HepG2 (cell line): ENCODE results near the gene SOAT2. TPM values are rescaled to one million over a fixed set of nuclear protein-coding genes. Genes with fewer than 3 reads are reported as not detected.
A peak's percentile ranks its signal among the peaks of the same experiment; 100 is the strongest.

Experiments used
- ATAC-seq: fragments of 200-7000 bp; cut with Tn5 transposase; 3 replicates; pipeline ENCODE4 v1.9.1; 2020; ENCODE audit warnings: mild to moderate bottlenecking, moderate library complexity
- Bru-seq: library from RNA; stranded (reverse); fragments of 400-500 nt; gene quantifications from one replicate; lab custom pipeline; 2021; lab: Mats Ljungman, UMichigan
- BruChase-seq, 2 experiments: library from RNA; stranded (reverse); fragments of 400-500 nt; gene quantifications; one replicate each; lab custom pipeline; 2021; lab: Mats Ljungman, UMichigan
- BruUV-seq: library from RNA; stranded (reverse); fragments of 400-500 nt; replicated peaks from 2 replicates; lab custom pipeline; 2021; lab: Mats Ljungman, UMichigan
- CTCF ChIA-PET: fragments of 300-600 bp; formaldehyde crosslinking; extraction: SDS; loops from one replicate; lab custom pipeline; 2021; ENCODE audit warnings: low total read pairs, inconsistent platforms, low intra/inter-chr PET ratio; lab: Yijun Ruan, JAX
- POLR2A ChIA-PET: fragments of 350-600 bp; sonication (Branson Sonifier 250); formaldehyde crosslinking; loops from one replicate; lab custom pipeline; 2020; ENCODE audit warnings: antibody characterized with exemption, inconsistent platforms; lab: Yijun Ruan, JAX
- DNase-seq: peaks from one replicate; pipeline ENCODE4 v3.0.0-alpha.2; 2015; ENCODE audit warnings: low spot score
- FAIRE-seq: peaks from 3 replicates; lab custom pipeline; 2011; peaks lifted over from hg19 to GRCh38; lab: Jason Lieb, UNC
- H2AFZ ChIP-seq: one replicate; pipeline ENCODE4 v1.6.1; 2011; ENCODE audit warnings: low read length, inconsistent platforms
- H3K27ac ChIP-seq: fragments of 300-600 bp; 3 replicates; pipeline ENCODE4 v1.8.0; 2011; ENCODE audit warnings: mixed run types, mild to moderate bottlenecking, mixed read lengths, low read length, inconsistent platforms; ENCODE audit not compliant: insufficient read depth; ENCODE audit errors: extremely low read length
- H3K27me3 ChIP-seq, 2 experiments: fragments of 200-600 bp in 1 of 2; 2 replicates in 1 of 2; 3 replicates in 1 of 2; pipeline versions ENCODE4 v1.6.0 to v1.8.0; 2011; ENCODE audit warnings: low read length in 2 of 2, mild to moderate bottlenecking in 2 of 2, moderate library complexity in 2 of 2, inconsistent platforms in 1 of 2; ENCODE audit not compliant: insufficient read depth in 2 of 2, control insufficient read depth in 1 of 2
- H3K36me3 ChIP-seq, 2 experiments: fragments of 200-600 bp in 1 of 2; replicated peaks in 1 of 2; 2 replicates in 1 of 2; 3 replicates in 1 of 2; pipeline versions ENCODE4 v1.5.1 to v1.8.0; 2011; ENCODE audit warnings: low read length in 2 of 2, inconsistent platforms in 1 of 2; ENCODE audit not compliant: insufficient read depth in 2 of 2, control insufficient read depth in 1 of 2
- H3K4me1 ChIP-seq: 2 replicates; pipeline ENCODE4 v1.5.1; 2012; ENCODE audit warnings: low read length, inconsistent platforms; ENCODE audit not compliant: insufficient read depth
- H3K4me2 ChIP-seq: 2 replicates; pipeline ENCODE4 v1.6.0; 2011; ENCODE audit warnings: low read depth, low read length, inconsistent platforms
- H3K4me3 ChIP-seq, 3 experiments: fragments of 200-600 bp in 1 of 3; sonication (generic), shearing (Covaris generic) in 1 of 3; replicated peaks in 1 of 3; 2 replicates each; pipeline ENCODE4 v1.5.1; 2011 to 2016; ENCODE audit warnings: low read length in 3 of 3, inconsistent platforms in 2 of 3, low read depth in 2 of 3, mild to moderate bottlenecking in 2 of 3, control low read depth in 1 of 3, mixed read lengths in 1 of 3; ENCODE audit not compliant: insufficient read depth in 1 of 3
- H3K79me2 ChIP-seq: one replicate; pipeline ENCODE4 v1.6.1; 2011; ENCODE audit warnings: low read length, inconsistent platforms; ENCODE audit not compliant: insufficient read depth
- H3K9ac ChIP-seq: 2 replicates; pipeline ENCODE4 v1.6.0; 2011; ENCODE audit warnings: mild to moderate bottlenecking, low read depth, low read length, inconsistent platforms; ENCODE audit not compliant: insufficient read depth
- H3K9me3 ChIP-seq: 2 replicates; pipeline ENCODE4 v1.5.1; 2012; ENCODE audit warnings: mild to moderate bottlenecking, low read length
- H4K20me1 ChIP-seq: 2 replicates; pipeline ENCODE4 v1.6.0; 2011; ENCODE audit warnings: inconsistent platforms, mild to moderate bottlenecking, low read length, moderate library complexity; ENCODE audit not compliant: insufficient read depth
- BRD4 ChIP-seq: sonication (generic); formaldehyde crosslinking; IDR thresholded peaks from 2 replicates; pipeline ENCODE4 v1.4.0; 2020; ENCODE audit warnings: missing genetic modification reagents
- FOXA1 ChIP-seq, 2 experiments: fragments of 450-650 bp in 1 of 2; sonication (generic) in 1 of 2; formaldehyde crosslinking in 1 of 2; IDR thresholded peaks; 2 replicates each; pipeline versions ENCODE4 v1.4.0 to v1.6.1; 2016 to 2020; ENCODE audit warnings: missing genetic modification reagents in 1 of 2
- HIVEP1 ChIP-seq: sonication (generic); formaldehyde crosslinking; IDR thresholded peaks from 2 replicates; pipeline ENCODE4 v1.4.0; 2020; ENCODE audit warnings: mild to moderate bottlenecking, missing genetic modification reagents
- MAFF ChIP-seq: IDR thresholded peaks from 2 replicates; pipeline ENCODE4 v1.6.1; 2011; ENCODE audit warnings: low read depth, low read length, improper control_type of control experiment
- SKIL ChIP-seq: sonication (generic); formaldehyde crosslinking; IDR thresholded peaks from 2 replicates; pipeline ENCODE4 v1.8.0; 2022; ENCODE audit warnings: missing genetic modification reagents, mild to moderate bottlenecking, moderate library complexity, borderline replicate concordance
- SP4 ChIP-seq: sonication (generic); formaldehyde crosslinking; IDR thresholded peaks from 2 replicates; pipeline ENCODE4 v1.8.1; 2023; ENCODE audit warnings: mild to moderate bottlenecking, missing genetic modification reagents
- ZBTB2 ChIP-seq: sonication (generic); formaldehyde crosslinking; IDR thresholded peaks from 2 replicates; pipeline ENCODE4 v1.8.0; 2022; ENCODE audit warnings: low read depth, missing genetic modification reagents
- WGBS: methylation state at CpG from one replicate; pipeline ENCODE4 v1.1.6; 2017; ENCODE audit warnings: low lambda C conversion rate; 5-methylcytosine and 5-hydroxymethylcytosine counted together
- in situ Hi-C: cut with HindIII; loops from 2 replicates; pipeline ENCODE4 v1.10.0; 2017; ENCODE audit warnings: low pct_unique_long_range_greater_than_20kb; ENCODE audit not compliant: extremely low pct_ligation_motif_present
- intact Hi-C: fragments of 100-400 bp; cut with micrococcal nuclease; formaldehyde crosslinking; loops from one replicate; pipeline ENCODE4 v1.10.0; 2022; ENCODE audit not compliant: unreplicated experiment
- long read RNA-seq, 2 experiments: library from RNA in 1 of 2; library from polyadenylated mRNA in 1 of 2; stranded (forward) in 1 of 2; unstranded in 1 of 2; transcript quantifications; one replicate each; pipeline ENCODE4 v2.0.0, GENCODE V29; 2019 to 2022
- polyA minus RNA-seq, 3 experiments: library from RNA; depleted of rRNA, polyadenylated mRNA; stranded (reverse); fragments of >200 nt; gene quantifications; 2 replicates each; pipeline ENCODE4 v1.2.3, GENCODE V29; 2011; ENCODE audit warnings: low replicate concordance in 1 of 3
- polyA plus RNA-seq, 8 experiments: library from polyadenylated mRNA; depleted of rRNA in 3 of 8; stranded (reverse) in 7 of 8; unstranded in 1 of 8; fragments of >200 nt; fragmentation: Illumina TruSeq in 4 of 8; extraction: Trizol in 4 of 8; gene quantifications; 2 replicates each; pipeline versions ENCODE4 v1.2.1 to v1.2.3, GENCODE V29; 2011 to 2016; ENCODE audit warnings: low read depth in 4 of 8, missing spikeins in 1 of 8, mixed read lengths in 1 of 8; ENCODE audit not compliant: insufficient read depth in 1 of 8
- total RNA-seq, 5 experiments: library from RNA; depleted of rRNA; stranded (reverse); fragments of >200 nt; fragmentation: Illumina TruSeq; extraction: Trizol; gene quantifications; 2 replicates each; pipeline ENCODE4 v1.2.3, GENCODE V29; 2016; ENCODE audit warnings: low read depth in 1 of 5

The SOAT2 gene
- total RNA-seq (2016; rRNA removed; fragmentation: Illumina TruSeq; extraction: Trizol) (6.1 and 14.9 TPM in 2 replicates), polyA plus RNA-seq (2011; rRNA removed) (108 and 131 TPM in 2 replicates), polyA minus RNA-seq (2011; rRNA and poly(A)+ RNA removed; ENCODE audit: low replicate concordance) (0.16 and 255 TPM in 2 replicates), Bru-seq, nascent RNA (percentile 89 among the genes with signal in this experiment), BruChase-seq, experiment 1, labeled RNA remaining after a 6-hour chase (percentile 87 among the genes with signal in this experiment), BruChase-seq, experiment 2, labeled RNA remaining after a 2-hour chase (percentile 89 among the genes with signal in this experiment)
- 1.3 and 1.6 TPM in 2 replicates for total RNA-seq (2016; cell fraction: cytosol; rRNA removed; fragmentation: Illumina TruSeq; extraction: Trizol; ENCODE audit: low read depth)
- total RNA-seq (2016; cell fraction: insoluble cytoplasmic fraction; rRNA removed; fragmentation: Illumina TruSeq; extraction: Trizol), result 5.1 and 14.3 TPM in 2 replicates
- total RNA-seq (2016; cell fraction: membrane; rRNA removed; fragmentation: Illumina TruSeq; extraction: Trizol), result 3.9 and 5.2 TPM in 2 replicates
- total RNA-seq (2016; cell fraction: nucleus; rRNA removed; fragmentation: Illumina TruSeq; extraction: Trizol), result 20.7 and 23.6 TPM in 2 replicates
- polyA plus RNA-seq (2011; cell fraction: cytosol; rRNA removed), result 102 and 125 TPM in 2 replicates
- 476 and 502 TPM in 2 replicates for polyA plus RNA-seq (2011; cell fraction: nucleus; rRNA removed)
- 40.7 and 74.1 TPM in 2 replicates for polyA plus RNA-seq (2012)
- 2.1 and 3.1 TPM in 2 replicates for polyA plus RNA-seq (2016; cell fraction: cytosol; fragmentation: Illumina TruSeq; extraction: Trizol; ENCODE audit: low read depth)
- polyA plus RNA-seq (2016; cell fraction: insoluble cytoplasmic fraction; fragmentation: Illumina TruSeq; extraction: Trizol; ENCODE audit: low read depth), result 8.4 and 8.5 TPM in 2 replicates
- 3.3 and 4.5 TPM in 2 replicates for polyA plus RNA-seq (2016; cell fraction: membrane; fragmentation: Illumina TruSeq; extraction: Trizol; ENCODE audit: low read depth)
- polyA plus RNA-seq (2016; cell fraction: nucleus; fragmentation: Illumina TruSeq; extraction: Trizol; ENCODE audit: insufficient read depth, low read depth), result 40.5 and 42.0 TPM in 2 replicates
- polyA minus RNA-seq (2011; cell fraction: cytosol; rRNA and poly(A)+ RNA removed), result 39.8 and 42.8 TPM in 2 replicates
- 79.3 and 125 TPM in 2 replicates for polyA minus RNA-seq (2011; cell fraction: nucleus; rRNA and poly(A)+ RNA removed)
- long read RNA-seq, experiment 1, transcript SOAT2-201 (15 exons, 2,044 nt), result major isoform, 12 of 90 reads
- long read RNA-seq, experiment 1, partial matches to known transcripts, result 11 of 90 reads
- long read RNA-seq, experiment 1, other reads (novel, unspliced or antisense), result 67 of 90 reads
- long read RNA-seq, experiment 2, transcript SOAT2-201 (15 exons, 2,044 nt), result major isoform, 10 of 156 reads
- long read RNA-seq, experiment 2, partial matches to known transcripts, result 63 of 156 reads
- long read RNA-seq, experiment 2, other reads (novel, unspliced or antisense), result 83 of 156 reads

- Histone ChIP-seq H3K9me3 (no peaks in the 10 kb centered on the region), H2AFZ (no peak within 1 kb of the TSS), H4K20me1 (no peaks in the 10 kb centered on the region), H3K4me3 (peak within 1 kb of the TSS; percentile 52 to 76 (median 57)), H3K27ac (peak within 1 kb of the TSS; percentile 89), H3K79me2 (no peaks in the 10 kb centered on the region), H3K9ac (peak within 1 kb of the TSS; percentile 73), H3K36me3 (peaks cover 0 to 7% of the 10 kb centered on the region in 2 experiments; a peak in 2 of 5 replicates), H3K4me2 (peak within 1 kb of the TSS; percentile 92), H3K4me1 (peaks cover 88% of the 10 kb centered on the region), H3K27me3 (no peaks in the 10 kb centered on the region)
- ATAC-seq (peak; percentile 74), DNase-seq (peak; percentile 72), FAIRE-seq (peak; percentile 66)
- BruUV-seq, result TSS peak; percentile 89
- in situ Hi-C loops (loop anchor here (5.0 kb wide), 1 partner anchor 41 kb away; no protein-coding TSS in a partner anchor), intact Hi-C loops (loop anchor here (5.0 kb wide), 1 partner anchor 44 kb away; no protein-coding TSS in a partner anchor)
- ChIA-PET POLR2A (interaction anchor here (0.7 to 5.4 kb wide), 27 partner anchors 8 to 398 kb away, joined by 3 to 102 read pairs (median 5); partner anchors contain the start of genes AAAS, CSAD, EIF4B and KRT8), CTCF (no interaction called here)
- WGBS, result 0% methylated on average over 19 of the region's 23 CpGs
- TF ChIP-seq FOXA1 (IDR thresholded peaks at IDR 0.05) (no peak), FOXA1 (CRISPR knock-in tag; IDR thresholded peaks at IDR 0.05) (peak; percentile 16; the same call in 1 of the 2 replicates), SP4 (CRISPR knock-in tag) (peak; percentile 39; the same call in 1 of the 2 replicates), MAFF (no peak), SKIL (CRISPR knock-in tag) (no peak), BRD4 (CRISPR knock-in tag) (no peak; the same call in 1 of the 2 replicates), ZBTB2 (CRISPR knock-in tag) (peak; percentile 40; the same call in 1 of the 2 replicates), HIVEP1 (CRISPR knock-in tag) (no peak)
These were observed at the start of gene SOAT2 for GRCh38 chr12:53102883-53103807. SOAT2 (plus strand) TSS chr12:53103486; CDS start chr12:53103578, 92 bp downstream.
